Breast epithelium (tissue), 3 donors: ENCODE results near the gene OR2T11.
"Not testable (repeated sequence)": the region's sequence is repeated elsewhere in the genome, so short reads cannot be mapped to it uniquely, and the experiment has no call there.

Source experiments
- CTCF ChIP-seq, 3 donors: fragments of 450-650 bp; IDR thresholded peaks; one replicate each; pipeline ENCODE4 v1.5.1; 2016 to 2017; ENCODE audit warnings: antibody characterized with exemption in 3 of 3, mild to moderate bottlenecking in 3 of 3, moderate library complexity in 3 of 3
- POLR2A ChIP-seq: fragments of 450-650 bp; IDR thresholded peaks from one replicate; pipeline ENCODE4 v1.6.1; 2016; ENCODE audit warnings: antibody characterized with exemption, mild to moderate bottlenecking, moderate library complexity

- TF ChIP-seq POLR2A; CTCF (IDR thresholded peaks at IDR 0.05): not testable (repeated sequence)
Measured at GRCh38 chr1:248641583-248641982, 6.7 kb upstream of the OR2T11 start.
